GM21367 (cell line): ENCODE results near the gene OR3A3.

Experiments used
- ATAC-seq: cut with Tn5 transposase; IDR thresholded peaks from one replicate; pipeline ENCODE4 v1.9.1; 2021; ENCODE audit not compliant: unreplicated experiment

The OR3A3 gene

DNA sequence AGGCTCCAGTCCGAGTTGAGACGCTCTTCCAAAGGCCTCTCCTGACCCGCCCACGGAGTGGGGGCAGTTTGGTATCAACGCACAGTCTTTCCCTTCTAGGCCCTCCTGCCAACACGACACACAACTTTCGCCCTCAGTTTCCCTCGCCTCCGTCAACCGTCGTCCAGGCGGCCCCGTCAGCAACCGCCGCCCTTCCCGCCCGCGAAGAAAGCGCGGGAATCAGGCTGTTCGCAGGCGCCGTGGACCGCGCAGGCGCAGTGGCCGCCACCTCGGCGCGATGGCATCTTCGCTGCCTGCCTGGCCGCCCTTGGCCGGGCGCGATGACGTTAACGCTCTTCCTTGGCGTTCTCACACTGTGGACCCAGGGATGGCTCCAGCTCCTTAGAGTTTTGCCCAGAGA, 60.4 kb downstream of the OR3A3 start, which contains the start of gene SPATA22:
Gene SPATA22 (minus strand): TSS at position 221 of the 400 bp plus-strand sequence. CDS start 2,494 bp downstream, outside the sequence.
- ATAC-seq = no peak

DNA sequence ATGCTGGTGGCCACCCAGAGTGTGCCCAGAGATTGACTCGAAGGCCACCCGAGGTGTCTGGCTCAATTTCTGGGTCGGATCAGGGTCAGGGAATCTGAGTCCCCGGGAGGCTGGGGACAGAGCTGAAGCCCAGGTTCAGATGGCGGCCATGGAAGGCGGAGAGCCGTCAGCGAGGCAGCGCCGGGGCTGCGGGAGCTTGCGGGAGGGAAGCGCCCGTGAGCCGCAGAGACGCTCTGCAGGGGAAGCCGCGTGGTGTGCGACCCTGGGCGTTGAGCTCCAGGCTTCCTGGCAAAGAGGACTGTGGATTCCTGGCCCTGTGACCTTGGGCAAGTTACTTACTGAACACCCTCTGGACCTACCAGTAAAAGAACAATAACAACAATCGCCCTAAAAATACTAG, 61.0 kb downstream of the OR3A3 start:
- ATAC-seq = no peak
